Hematopoietic multipotent progenitor cell treated with erythropoietin and hydrocortisone succinate and interleukin-3 and kit ligand, for 15 days (in vitro differentiated cells): ENCODE results near the gene FHOD3.
"Not testable (repeated sequence)": the region's sequence is repeated elsewhere in the genome, so short reads cannot be mapped to it uniquely, and the experiment has no call there.

ENCODE experiments used
- DNase-seq: peaks from one replicate; pipeline ENCODE4 v3.0.0-alpha.2; 2015; ENCODE audit warnings: low spot score

Gene FHOD3

DNA sequence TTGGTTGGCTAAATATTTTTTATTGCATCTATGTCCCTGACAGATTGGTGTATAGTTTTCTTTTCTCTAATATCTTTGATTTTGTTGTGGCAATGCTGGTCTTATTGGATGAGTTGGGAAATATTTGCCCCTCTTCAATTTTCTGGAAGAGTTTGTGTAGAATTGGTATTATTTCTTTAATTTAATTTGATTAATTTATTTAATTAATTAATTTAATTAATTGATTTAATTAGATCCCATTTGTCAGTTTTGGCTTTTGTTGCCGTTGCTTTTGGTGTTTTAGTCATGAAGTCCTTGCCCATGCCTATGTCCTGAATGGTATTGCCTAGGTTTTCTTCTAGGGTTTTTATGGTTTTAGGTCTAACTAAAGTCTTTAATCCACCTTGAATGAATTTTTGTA is 253.8 kb downstream of the FHOD3 start:
- not testable (repeated sequence) for DNase-seq

- DNase-seq = no peak
Observed at GRCh38 chr18:36558234-36558633, 260.7 kb downstream of the FHOD3 start.

GRCh38 chr18:36559149-36559857 is 261.8 kb downstream of the FHOD3 start:
- DNase-seq = no peak

DNA sequence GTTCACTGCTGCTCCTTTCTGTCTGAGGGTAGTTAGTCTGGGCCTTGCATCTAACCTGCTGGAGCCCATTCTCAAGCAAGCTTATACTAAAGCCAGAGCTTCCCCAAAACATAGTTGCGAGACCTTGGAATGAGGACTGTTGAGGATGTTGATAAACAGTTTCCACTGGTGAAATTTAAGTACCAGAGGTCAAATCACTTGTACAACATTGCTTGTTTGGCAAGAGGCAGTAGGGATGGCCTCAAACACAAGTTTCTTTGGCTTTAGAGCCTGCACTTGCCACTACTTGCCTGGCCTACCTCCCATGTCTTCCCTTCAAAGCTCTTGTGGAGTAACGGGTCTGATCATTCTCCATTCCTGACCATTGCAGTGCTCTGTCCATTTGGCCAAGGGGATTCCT is 262.7 kb downstream of the FHOD3 start:
- no peak for DNase-seq

DNA sequence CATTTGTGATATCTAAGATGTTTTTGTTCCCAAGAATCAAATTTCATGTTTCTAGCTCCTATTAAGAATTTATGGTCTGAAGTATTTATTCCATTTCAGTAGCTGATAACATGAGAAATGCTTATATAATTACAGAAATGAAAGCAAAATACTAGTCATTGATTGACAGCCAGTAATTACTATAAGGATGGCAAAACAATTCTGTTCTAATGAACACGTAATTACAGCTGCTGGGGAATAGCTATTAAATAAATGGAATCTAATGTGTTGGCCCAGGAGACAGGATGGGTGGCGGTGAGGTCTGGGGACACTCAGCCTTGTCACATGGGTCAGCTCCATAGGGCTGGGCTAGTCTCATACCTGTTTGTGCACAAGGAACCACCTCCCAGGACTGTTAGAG is 263.5 kb downstream of the FHOD3 start:
- DNase-seq = no peak

- DNase-seq = no peak
Observed at GRCh38 chr18:36564841-36565240, 267.3 kb downstream of the FHOD3 start.

- no peak for DNase-seq
Observed at GRCh38 chr18:36567800-36568199, 270.3 kb downstream of the FHOD3 start.

- DNase-seq = no peak
Observed at GRCh38 chr18:36568487-36568886, 271.0 kb downstream of the FHOD3 start.

- peak; percentile 5 for DNase-seq
Observed at GRCh38 chr18:36572135-36572856, 274.8 kb downstream of the FHOD3 start.

DNA sequence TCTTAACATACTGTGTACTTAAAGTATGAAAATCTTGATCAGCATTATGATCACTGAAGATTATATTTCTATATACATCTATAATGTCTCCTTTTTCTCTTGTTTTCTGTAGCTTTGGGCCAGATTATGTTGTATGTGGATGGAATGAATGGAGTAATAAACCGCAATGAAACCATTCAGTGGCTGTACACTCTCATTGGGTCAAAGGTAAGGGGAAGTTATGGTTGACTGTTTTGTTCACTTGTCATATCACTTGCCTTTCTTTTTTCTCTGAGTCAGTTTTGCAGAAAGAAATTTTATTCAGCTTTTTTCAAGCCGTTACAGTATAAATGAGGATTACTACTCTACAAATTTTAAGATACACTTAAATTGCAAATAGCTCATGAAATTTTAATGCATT is 278.8 kb downstream of the FHOD3 start:
- no peak for DNase-seq

- no peak for DNase-seq
Observed at GRCh38 chr18:36578871-36579710, 281.6 kb downstream of the FHOD3 start.

- no peak for DNase-seq
Observed at GRCh38 chr18:36580266-36580665, 282.8 kb downstream of the FHOD3 start.

GRCh38 chr18:36580874-36581750 is 283.6 kb downstream of the FHOD3 start:
- DNase-seq = no peak

DNA sequence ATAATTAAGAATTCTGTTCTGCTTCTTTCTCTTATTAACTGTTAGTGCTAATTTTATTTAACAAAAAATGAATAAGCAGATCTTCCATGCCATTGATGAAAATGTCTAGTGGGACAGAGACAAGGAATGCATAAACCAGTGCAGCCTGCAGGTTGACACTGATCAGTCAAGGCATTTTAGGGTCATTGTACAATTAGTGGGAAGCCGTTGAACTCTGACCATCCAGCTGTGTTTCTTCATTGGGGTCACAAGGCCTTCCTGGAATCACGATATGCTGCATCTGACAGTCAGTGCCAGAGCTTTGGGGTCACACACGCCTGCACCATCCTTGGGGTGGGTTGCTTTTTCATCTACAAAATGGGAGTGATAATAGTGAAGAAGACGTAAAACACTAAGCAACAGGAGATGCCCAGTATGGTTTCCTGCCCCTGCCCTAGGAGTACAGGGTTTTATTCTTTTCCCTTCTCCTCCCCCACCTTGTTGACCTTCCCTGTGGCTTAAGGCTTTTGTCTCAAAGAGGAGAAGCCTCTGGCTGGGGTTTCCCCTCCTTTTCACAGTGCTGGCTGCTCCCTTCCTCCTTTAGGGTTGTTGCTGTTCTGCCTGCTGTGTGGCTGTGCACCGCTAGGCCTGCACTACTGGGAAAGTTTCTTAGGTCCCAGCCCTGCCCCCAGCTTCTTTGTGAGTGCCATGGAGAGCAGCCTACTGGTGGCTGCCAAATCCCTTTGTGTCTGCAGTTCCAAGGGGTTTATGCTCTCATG is 285.7 kb downstream of the FHOD3 start:
- DNase-seq = no peak

DNA sequence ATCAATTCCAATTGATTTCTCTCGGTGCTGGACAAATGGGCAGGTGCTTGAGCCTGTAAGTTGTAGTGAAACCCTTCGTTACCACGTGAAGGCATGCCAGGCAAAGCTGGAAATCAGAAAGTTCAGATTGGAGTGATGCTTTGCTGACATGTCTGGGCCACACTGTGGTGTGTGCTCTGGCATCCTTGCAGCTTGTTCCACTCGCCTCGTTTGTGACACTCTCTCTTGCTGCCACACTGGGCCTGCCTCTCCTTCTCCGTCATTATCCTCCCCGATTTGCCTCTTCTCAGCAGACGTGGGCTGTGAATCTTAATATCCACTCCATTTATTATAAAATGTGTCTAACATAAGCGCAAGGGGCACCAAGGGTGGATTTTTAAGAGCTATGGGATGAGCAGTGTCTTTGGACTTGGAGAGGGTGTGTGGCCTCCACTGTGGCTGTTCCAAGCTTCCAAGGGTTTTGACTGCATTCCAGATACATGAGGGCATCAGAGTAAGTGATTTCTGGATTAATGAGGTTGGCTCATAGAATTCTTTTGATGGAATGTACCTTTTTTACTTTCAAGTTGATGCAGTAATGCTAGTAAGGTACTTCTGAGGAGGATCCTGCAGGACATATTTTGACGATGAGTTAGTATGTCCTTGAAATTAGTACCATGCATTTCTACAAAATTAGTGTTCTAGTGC is 292.5 kb downstream of the FHOD3 start:
- no peak for DNase-seq

DNA sequence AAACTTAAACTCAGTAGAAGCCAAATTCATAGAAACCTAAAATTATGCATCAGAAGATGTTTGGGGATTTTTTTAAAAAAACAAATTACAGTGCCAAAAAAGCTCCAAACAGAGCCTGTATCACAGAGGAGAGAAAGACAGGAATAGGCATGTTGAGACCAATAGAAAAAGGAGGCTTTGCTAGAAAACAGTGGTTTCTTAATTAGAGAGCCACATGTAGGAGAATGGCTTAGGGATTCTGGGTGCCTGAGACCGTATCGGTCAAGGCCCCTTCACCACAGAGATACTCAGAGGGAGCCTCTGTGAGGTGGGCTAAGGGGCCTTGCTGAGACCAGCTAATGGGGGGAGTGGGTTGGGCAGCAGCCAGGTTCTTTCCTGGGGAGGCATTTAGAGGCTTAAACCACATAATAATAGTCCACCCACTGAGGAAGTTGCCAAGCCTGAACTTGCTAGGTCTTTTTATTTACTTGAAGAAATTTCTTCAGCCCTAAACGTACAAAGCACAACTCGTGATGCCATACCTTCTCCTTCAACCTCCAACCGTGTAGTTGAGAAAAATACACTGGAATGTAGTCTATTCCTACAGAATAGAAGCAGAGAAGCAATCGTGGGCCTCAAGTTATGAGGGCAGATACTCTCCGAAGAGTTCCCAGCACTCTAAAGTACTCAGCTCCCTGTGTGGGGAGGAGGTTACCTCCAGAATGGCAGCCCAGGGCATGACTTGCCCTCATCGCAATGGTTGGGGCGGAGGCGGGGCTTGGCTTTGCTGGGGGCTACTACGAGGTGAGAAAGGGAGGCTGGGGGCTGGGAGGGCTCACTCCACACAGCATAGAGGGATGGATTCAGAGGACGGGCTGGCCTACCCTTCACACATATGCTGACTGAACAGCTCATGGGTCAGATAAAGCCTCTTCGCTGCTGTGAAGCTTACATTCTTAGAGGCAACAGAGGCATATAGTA is 293.4 kb downstream of the FHOD3 start:
- DNase-seq = no peak

GRCh38 chr18:36592282-36592681 is 294.8 kb downstream of the FHOD3 start:
- DNase-seq = no peak

DNA sequence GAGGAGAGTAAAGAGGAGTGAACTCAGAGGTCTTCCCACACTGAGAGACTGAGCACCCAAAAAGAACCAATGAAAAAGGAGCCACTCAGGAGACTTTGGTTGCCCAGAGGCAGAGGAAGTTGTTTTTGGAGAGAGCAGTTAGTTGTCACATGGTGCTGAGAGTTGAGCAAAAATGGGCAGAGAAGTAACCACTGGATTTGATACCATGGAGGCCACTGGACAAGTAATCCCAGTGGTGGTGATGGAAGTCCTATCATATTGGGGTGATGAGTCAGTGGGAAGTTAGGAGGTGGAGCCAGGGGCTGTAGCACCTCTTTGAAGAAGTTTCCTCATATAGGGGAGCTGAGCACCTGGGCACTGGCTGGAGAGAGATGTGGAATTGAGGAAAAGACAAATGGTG is 295.5 kb downstream of the FHOD3 start:
- no peak for DNase-seq

DNA sequence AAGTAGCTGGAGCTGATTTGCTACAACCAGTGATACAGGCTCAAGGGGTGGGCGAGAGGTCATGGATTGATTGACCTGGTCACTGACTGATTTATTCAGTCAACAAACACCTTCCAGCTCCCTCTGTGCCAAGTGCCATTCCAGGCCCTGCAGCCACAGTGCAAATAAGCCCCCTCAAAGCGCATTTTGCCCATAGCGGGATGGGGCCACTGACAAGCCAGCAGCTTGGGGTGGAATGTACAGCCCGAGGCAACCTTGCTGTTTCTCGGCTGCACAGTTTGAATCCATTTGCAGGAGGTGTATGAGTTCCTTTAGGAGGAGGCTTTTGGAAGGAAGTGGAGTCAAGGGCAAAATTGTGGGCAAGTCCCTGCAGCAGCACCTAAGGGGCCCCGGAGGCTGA is 296.1 kb downstream of the FHOD3 start:
- no peak for DNase-seq
